GM08714 (cell line): ENCODE results near the gene TBC1D5.

Experiments used
- H3K4me3 ChIP-seq: fragments of 200-500 bp; sonication (Bioruptor generic); 2 replicates; pipeline ENCODE4 v1.5.1; 2014; ENCODE audit warnings: mild to moderate bottlenecking, low read length, inconsistent platforms
- ZNF274 ChIP-seq: IDR thresholded peaks from 2 replicates; pipeline ENCODE4 v1.6.1; 2012; ENCODE audit warnings: mild to moderate bottlenecking, low read depth, low read length

Gene TBC1D5

DNA sequence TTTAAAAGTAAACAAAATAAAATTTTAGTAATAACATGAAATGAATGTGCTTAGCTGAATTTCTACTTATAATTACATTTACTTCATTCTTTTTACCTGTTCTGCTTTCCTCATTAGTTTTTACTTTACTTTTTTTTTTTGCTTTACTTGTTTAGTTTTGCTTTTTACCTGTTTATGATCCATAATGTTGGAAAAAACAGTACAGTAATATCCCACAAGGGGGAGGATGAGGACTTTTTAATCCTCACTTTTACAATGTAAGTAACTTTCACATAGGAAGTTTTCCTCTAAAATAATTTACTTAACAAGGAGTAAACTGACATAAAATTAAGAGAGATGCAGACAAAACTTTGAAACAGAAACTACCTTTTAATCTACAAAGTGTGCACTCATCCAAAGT, 268.7 kb downstream of the TBC1D5 start:
- no peak for TF ChIP-seq ZNF274
- no peak overlapping the region for H3K4me3 ChIP-seq

DNA sequence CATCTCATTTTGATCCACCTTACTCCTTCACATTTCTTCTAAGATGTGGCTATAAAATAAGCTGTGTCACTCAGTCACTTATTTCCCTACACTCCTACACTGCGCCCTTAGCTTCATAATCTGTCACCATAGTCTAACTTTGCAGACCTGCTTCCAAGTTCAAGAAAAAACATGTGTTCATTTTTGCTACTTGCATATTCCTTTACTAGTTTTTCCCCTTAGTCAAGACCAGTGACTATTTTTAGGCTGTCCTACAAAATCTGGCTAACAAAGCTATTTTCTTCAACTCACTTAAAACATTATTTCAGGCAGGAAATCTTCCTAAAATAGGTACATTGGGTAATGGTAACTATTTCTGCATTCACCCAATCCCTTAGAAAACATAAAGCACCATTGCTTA, 272.5 kb downstream of the TBC1D5 start:
- TF ChIP-seq ZNF274, result no peak
- H3K4me3 ChIP-seq, result no peak overlapping the region

GRCh38 chr3:17469520-17469919, 272.9 kb downstream of the TBC1D5 start:
- no peak for TF ChIP-seq ZNF274
- H3K4me3 ChIP-seq, result no peak overlapping the region

GRCh38 chr3:17466028-17466427, 276.4 kb downstream of the TBC1D5 start:
- H3K4me3 ChIP-seq, result no peak overlapping the region
- no peak for TF ChIP-seq ZNF274

GRCh38 chr3:17459470-17459993, 282.9 kb downstream of the TBC1D5 start:
- H3K4me3 ChIP-seq, result no peak overlapping the region
- no peak for TF ChIP-seq ZNF274

DNA sequence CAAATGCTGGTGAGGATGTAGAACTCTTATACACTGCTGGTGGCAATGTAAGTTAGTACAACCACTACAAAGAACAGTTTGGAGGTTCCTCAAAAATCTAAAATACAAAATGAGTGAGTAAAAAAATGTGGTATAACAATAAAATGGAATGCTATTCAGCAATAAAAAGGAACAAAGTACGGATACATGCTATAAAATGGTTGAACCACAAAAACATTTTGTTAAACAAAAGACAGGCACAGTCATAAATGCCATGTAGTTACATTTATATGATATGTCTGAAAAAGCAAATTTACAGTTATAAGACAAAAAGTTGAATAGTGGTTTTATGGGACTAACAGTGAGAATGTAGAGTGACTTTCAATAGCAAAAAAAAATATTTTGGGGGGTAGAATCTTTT, 285.8 kb downstream of the TBC1D5 start:
- no peak overlapping the region for H3K4me3 ChIP-seq
- TF ChIP-seq ZNF274, result no peak

GRCh38 chr3:17456046-17456445, 286.4 kb downstream of the TBC1D5 start:
- no peak overlapping the region for H3K4me3 ChIP-seq
- TF ChIP-seq ZNF274, result no peak

DNA sequence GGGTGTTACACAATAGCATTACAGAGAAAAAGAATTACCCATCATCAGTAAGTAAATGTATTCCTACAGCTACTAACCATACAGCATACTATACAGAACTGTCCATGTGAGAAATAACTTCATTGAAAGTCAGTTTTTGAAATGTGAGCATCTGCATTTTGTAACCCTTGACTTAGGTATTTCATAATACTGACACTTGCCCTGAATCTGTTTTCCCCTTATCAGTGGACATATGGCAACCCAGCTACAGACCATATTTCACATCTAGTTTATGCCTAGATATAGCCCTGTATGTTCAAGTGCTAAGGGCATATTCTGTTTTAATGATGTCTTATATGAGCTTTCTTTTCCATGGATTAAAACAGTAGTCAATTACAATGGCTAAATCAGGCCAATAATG, 297.6 kb downstream of the TBC1D5 start:
- TF ChIP-seq ZNF274, result no peak
- no peak overlapping the region for H3K4me3 ChIP-seq

DNA sequence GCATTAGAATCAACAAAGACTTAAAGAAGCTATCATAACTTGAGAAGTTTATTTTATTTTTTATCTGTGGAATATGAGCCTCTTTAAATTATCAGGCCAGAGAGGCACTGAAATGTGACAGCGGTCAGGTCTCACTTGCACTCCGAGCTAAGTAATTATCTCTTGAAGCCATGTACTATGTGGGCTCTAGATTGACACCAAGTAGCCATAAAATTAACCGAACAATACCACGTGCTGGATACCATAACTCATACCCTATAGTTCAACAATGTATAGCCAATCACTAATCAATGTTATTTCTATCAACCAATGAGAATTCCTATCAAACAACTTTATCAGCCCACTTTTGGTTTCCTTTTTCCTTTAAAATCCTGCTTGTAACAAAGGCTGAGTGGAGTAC, 299.3 kb downstream of the TBC1D5 start:
- no peak overlapping the region for H3K4me3 ChIP-seq
- TF ChIP-seq ZNF274, result no peak

DNA sequence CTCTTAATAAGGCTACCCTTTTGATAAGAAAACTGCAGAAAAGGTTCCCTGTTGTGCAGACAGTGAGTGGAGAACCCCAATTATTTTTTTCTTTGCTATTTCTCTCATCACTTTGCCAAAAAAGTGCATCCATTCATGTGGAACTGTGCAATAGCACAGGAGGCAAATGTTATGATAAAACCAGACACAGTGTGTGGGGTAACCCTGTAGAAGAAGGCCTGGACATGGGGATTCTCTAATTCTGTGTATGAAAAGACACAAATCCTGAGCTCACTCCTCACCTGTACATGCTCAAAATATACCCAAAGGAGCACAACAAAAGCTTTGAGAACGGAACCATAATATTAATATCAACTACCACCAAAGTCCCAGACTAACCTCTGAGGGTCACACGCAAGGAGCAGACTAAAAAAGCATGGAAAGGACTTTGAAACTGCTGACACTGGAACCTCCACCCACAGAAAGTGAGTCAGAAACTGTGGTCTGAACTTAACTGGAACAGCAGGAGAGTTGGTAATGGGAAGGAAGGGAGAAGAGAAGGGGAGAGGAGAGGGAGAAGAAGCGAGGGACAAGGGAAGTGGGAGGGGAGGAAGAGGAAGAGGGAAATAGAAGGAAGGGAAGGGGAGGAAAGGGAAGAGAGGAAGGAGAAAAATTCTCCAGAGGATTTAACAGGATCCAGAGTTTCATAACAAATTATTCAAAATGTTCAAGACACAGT, 299.9 kb downstream of the TBC1D5 start:
- TF ChIP-seq ZNF274, result no peak
- H3K4me3 ChIP-seq, result no peak overlapping the region

DNA sequence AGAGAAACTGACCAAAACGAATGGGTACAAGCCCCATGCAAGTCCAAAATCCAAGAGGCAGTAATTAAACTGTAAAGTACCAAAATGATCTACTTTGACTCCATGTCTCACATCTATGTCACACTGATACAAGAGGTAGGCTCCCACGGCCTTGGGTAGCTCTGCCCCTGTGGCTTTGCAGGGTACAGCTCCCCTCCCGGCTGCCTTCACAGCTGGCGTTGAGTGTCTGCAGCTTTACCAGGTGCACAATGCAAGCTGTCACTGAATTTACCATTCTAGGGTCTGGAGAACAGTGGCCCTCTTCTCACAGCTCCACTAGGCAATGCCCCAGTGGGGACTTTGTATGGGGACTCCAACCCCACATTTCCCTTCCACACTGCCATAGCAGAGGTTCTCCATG, 308.6 kb downstream of the TBC1D5 start:
- no peak for TF ChIP-seq ZNF274
- no peak overlapping the region for H3K4me3 ChIP-seq

- no peak overlapping the region for H3K4me3 ChIP-seq
- no peak for TF ChIP-seq ZNF274
These were observed 310.2 kb downstream of the TBC1D5 start for GRCh38 chr3:17432236-17432635.

- TF ChIP-seq ZNF274, result no peak
These were observed 310.9 kb downstream of the TBC1D5 start for GRCh38 chr3:17431484-17432045.

DNA sequence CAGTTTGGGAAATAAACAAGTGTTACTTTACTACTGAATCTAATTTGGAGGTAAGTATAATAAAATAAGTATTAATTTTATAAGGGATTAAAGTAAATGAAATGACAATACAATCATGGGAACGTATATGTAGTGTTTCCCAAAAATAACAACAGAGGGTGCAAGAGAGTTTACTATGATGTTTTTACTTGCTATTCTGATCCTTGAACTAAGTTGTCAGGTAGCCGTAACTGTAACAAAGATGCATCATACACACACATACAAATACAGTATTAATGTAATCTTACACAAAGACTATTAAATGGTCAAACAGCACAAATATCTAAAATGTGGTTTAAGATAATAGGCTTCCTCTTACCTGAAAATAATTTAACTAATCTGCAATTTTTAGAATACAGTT, 311.4 kb downstream of the TBC1D5 start:
- no peak for TF ChIP-seq ZNF274
- no peak overlapping the region for H3K4me3 ChIP-seq

More at GRCh38 chr3:17431484-17432045, 310.9 kb downstream of the TBC1D5 start:
- no peak overlapping the region for H3K4me3 ChIP-seq

GRCh38 chr3:17430582-17430981, 311.8 kb downstream of the TBC1D5 start:
- no peak overlapping the region for H3K4me3 ChIP-seq
- no peak for TF ChIP-seq ZNF274

DNA sequence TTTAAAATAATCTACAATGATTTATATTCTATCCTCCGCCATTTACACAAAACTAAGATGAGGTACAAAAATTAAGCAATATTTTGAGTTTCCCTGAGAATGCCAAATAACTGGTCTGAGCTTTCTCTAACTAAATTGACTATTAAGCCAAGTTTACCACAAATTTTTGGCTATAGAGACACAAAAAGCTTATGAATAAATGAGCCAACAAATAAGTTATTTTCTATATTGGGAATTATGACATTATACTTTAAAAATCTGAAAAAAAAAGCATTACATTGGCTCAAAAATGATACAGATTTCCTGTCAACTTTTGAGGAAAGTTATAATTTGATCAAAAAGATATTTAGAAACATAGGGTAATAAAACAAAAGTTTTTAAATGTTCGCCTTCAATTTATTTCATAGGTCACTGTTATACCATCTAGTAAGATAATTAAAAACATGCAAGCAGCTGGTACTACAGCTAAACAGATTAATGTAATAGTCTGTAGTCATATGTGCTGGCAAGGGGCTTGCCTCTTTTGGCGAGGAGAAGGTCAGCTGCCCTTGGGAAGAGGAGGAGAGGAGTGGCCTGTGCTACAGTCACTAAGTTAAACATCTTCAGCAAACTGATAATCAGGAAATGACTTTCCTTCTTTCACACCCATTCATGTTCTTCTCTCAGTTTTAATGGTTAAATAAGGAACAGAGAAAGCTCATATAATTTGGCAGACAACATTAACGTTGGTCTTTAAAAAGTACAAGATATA, 318.5 kb downstream of the TBC1D5 start:
- TF ChIP-seq ZNF274, result no peak
- no peak overlapping the region for H3K4me3 ChIP-seq
